Liver (tissue), 9 donors: Measurements from ENCODE around the gene ARHGEF4. TPM values are rescaled to one million over a fixed set of nuclear protein-coding genes. Genes with fewer than 3 reads are reported as not detected.

ENCODE experiments used
- DNase-seq: peaks from one replicate; pipeline ENCODE4 v3.0.0-alpha.2; 2017; ENCODE audit warnings: low spot score
- H3K27ac ChIP-seq, 2 donors: one replicate each; pipeline ENCODE4 v1.7.0; 2013; ENCODE audit warnings: inconsistent platforms in 2 of 2, low read length in 2 of 2, control low read depth in 1 of 2, low read depth in 1 of 2, mild to moderate bottlenecking in 1 of 2
- H3K27me3 ChIP-seq, 4 donors: one replicate each; pipeline versions ENCODE4 v1.6.1 to v1.7.0; 2013; ENCODE audit warnings: low read length in 3 of 4, inconsistent platforms in 1 of 4, mild to moderate bottlenecking in 1 of 4, moderate library complexity in 1 of 4; ENCODE audit not compliant: control insufficient read depth in 4 of 4, insufficient read depth in 4 of 4
- H3K36me3 ChIP-seq, 4 donors: one replicate each; pipeline versions ENCODE4 v1.6.1 to v1.7.0; 2013; ENCODE audit warnings: low read length in 3 of 4, mild to moderate bottlenecking in 3 of 4, low read depth in 1 of 4, moderate library complexity in 1 of 4; ENCODE audit not compliant: control insufficient read depth in 4 of 4, insufficient read depth in 3 of 4
- H3K4me1 ChIP-seq, 4 donors: one replicate each; pipeline versions ENCODE4 v1.6.1 to v1.7.0; 2013; ENCODE audit warnings: low read length in 3 of 4, mild to moderate bottlenecking in 3 of 4, moderate library complexity in 1 of 4; ENCODE audit not compliant: control insufficient read depth in 4 of 4, insufficient read depth in 4 of 4
- H3K4me3 ChIP-seq, 3 donors: one replicate each; pipeline versions ENCODE4 v1.6.1 to v1.7.0; 2013; ENCODE audit warnings: low read length in 3 of 3, control low read depth in 1 of 3, low read depth in 1 of 3, mild to moderate bottlenecking in 1 of 3
- H3K9ac ChIP-seq, 2 donors: one replicate each; pipeline ENCODE4 v1.7.0; 2013; ENCODE audit warnings: low read length in 2 of 2, mild to moderate bottlenecking in 2 of 2, moderate library complexity in 2 of 2, control low read depth in 1 of 2, low read depth in 1 of 2
- H3K9me3 ChIP-seq, 4 donors: one replicate each; pipeline versions ENCODE4 v1.6.1 to v1.7.0; 2013; ENCODE audit warnings: low read length in 3 of 4; ENCODE audit not compliant: control insufficient read depth in 4 of 4
- ATF3 ChIP-seq: IDR thresholded peaks from 2 replicates; pipeline ENCODE4 v1.6.1; 2016; ENCODE audit warnings: antibody characterized with exemption
- EGR1 ChIP-seq, 2 donors: IDR thresholded peaks; 2 replicates each; pipeline ENCODE4 v1.6.1; 2016 to 2018; ENCODE audit warnings: antibody characterized with exemption in 2 of 2, low read depth in 2 of 2
- FOXA1 ChIP-seq: IDR thresholded peaks from 2 replicates; pipeline ENCODE4 v1.6.1; 2016; ENCODE audit warnings: antibody characterized with exemption
- FOXA2 ChIP-seq: IDR thresholded peaks from 2 replicates; pipeline ENCODE4 v1.6.1; 2016; ENCODE audit warnings: antibody characterized with exemption
- GABPA ChIP-seq, 2 donors: IDR thresholded peaks in 1 of 2; conservative IDR thresholded peaks in 1 of 2; 2 replicates each; pipeline ENCODE4 v1.6.1; 2016; ENCODE audit warnings: antibody characterized with exemption in 2 of 2, mild to moderate bottlenecking in 1 of 2, moderate library complexity in 1 of 2
- HNF4A ChIP-seq, 2 donors: conservative IDR thresholded peaks; 2 replicates each; pipeline ENCODE4 v1.6.1; 2016; ENCODE audit warnings: antibody characterized with exemption in 2 of 2, mild to moderate bottlenecking in 2 of 2
- HNF4G ChIP-seq: IDR thresholded peaks from 2 replicates; pipeline ENCODE4 v1.6.1; 2016; ENCODE audit warnings: antibody characterized with exemption
- JUND ChIP-seq, 2 donors: IDR thresholded peaks; 2 replicates each; pipeline ENCODE4 v1.6.1; 2016; ENCODE audit warnings: antibody characterized with exemption in 2 of 2
- NR2F2 ChIP-seq: IDR thresholded peaks from 2 replicates; pipeline ENCODE4 v1.6.1; 2016; ENCODE audit warnings: antibody characterized with exemption
- RAD21 ChIP-seq, 2 donors: IDR thresholded peaks; 2 replicates each; pipeline ENCODE4 v1.6.1; 2016; ENCODE audit warnings: antibody characterized with exemption in 2 of 2, mild to moderate bottlenecking in 2 of 2
- RXRA ChIP-seq, 2 donors: IDR thresholded peaks; 2 replicates each; pipeline ENCODE4 v1.6.1; 2017 to 2018; ENCODE audit warnings: antibody characterized with exemption in 2 of 2, mild to moderate bottlenecking in 1 of 2
- SP1 ChIP-seq: IDR thresholded peaks from 2 replicates; pipeline ENCODE4 v1.6.1; 2018; ENCODE audit warnings: antibody characterized with exemption, mild to moderate bottlenecking
- TAF1 ChIP-seq: conservative IDR thresholded peaks from 2 replicates; pipeline ENCODE4 v1.6.1; 2016; ENCODE audit warnings: antibody characterized with exemption, mild to moderate bottlenecking
- YY1 ChIP-seq: IDR thresholded peaks from 2 replicates; pipeline ENCODE4 v1.6.1; 2016; ENCODE audit warnings: antibody characterized with exemption, mild to moderate bottlenecking
- ZBTB33 ChIP-seq: IDR thresholded peaks from 2 replicates; pipeline ENCODE4 v1.6.1; 2016; ENCODE audit warnings: antibody characterized with exemption
- WGBS: extraction: QIAGEN DNeasy Blood & Tissue Kit; methylation state at CpG from one replicate; pipeline ENCODE4 v1.1.7; 2013; 5-methylcytosine and 5-hydroxymethylcytosine counted together
- polyA plus RNA-seq, 2 donors: library from polyadenylated mRNA; stranded (reverse) in 1 of 2; unstranded in 1 of 2; fragments of 200-250 nt in 1 of 2; fragments of >200 nt in 1 of 2; fragmentation: Nextera tagmentation in 1 of 2; extraction: Ambion mirVana in 1 of 2; gene quantifications; one replicate each; pipeline versions ENCODE4 v1.2.1 to v1.2.3, GENCODE V29; 2013 to 2015
- total RNA-seq, 2 donors: library from RNA; depleted of rRNA; stranded (reverse); fragments of >200 nt; gene quantifications; one replicate each; pipeline ENCODE4 v1.2.3, GENCODE V29; 2014
- TF ChIP-seq, protein P1 (sequence below): fragments of 150-350 bp; IDR thresholded peaks from 2 replicates; pipeline ENCODE4 v1.5.1; 2017; ENCODE audit warnings: improper control_type of control experiment, low read depth, low read length; ENCODE audit not compliant: missing input control
- TF ChIP-seq, protein P2 (sequence below): IDR thresholded peaks from 2 replicates; pipeline ENCODE4 v1.6.1; 2016; ENCODE audit warnings: antibody characterized with exemption
- donor health status: healthy.
- donor health status: healthy.
- donor health status: healthy.
- donor health status: healthy.
- donor health status: healthy.

ARHGEF4 gene
- total and polyA plus RNA-seq, 4 donors: 0.08 TPM; not detected in 2

GRCh38 chr2:130949954-130950353 lies 113.2 kb downstream of the ARHGEF4 start (continued):
- no peak for TF ChIP-seq ATF3
- TF ChIP-seq, protein P1, sequence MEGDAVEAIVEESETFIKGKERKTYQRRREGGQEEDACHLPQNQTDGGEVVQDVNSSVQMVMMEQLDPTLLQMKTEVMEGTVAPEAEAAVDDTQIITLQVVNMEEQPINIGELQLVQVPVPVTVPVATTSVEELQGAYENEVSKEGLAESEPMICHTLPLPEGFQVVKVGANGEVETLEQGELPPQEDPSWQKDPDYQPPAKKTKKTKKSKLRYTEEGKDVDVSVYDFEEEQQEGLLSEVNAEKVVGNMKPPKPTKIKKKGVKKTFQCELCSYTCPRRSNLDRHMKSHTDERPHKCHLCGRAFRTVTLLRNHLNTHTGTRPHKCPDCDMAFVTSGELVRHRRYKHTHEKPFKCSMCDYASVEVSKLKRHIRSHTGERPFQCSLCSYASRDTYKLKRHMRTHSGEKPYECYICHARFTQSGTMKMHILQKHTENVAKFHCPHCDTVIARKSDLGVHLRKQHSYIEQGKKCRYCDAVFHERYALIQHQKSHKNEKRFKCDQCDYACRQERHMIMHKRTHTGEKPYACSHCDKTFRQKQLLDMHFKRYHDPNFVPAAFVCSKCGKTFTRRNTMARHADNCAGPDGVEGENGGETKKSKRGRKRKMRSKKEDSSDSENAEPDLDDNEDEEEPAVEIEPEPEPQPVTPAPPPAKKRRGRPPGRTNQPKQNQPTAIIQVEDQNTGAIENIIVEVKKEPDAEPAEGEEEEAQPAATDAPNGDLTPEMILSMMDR: no peak
- no peak for TF ChIP-seq SP1
- TF ChIP-seq FOXA2: no peak

GRCh38 chr2:130951018-130951417 lies 114.3 kb downstream of the ARHGEF4 start:
- Histone ChIP-seq H3K9me3 (peaks cover 0 to 8% (median 5%) of the 10 kb centered on the region in 4 donors), H3K27me3 (peaks cover 0 to 3% (median 0%) of the 10 kb centered on the region in 4 donors), H3K27ac (no peak overlapping the region), H3K36me3 (no peaks in the 10 kb centered on the region), H3K4me3 (no peak overlapping the region), H3K4me1 (no peaks in the 10 kb centered on the region), H3K9ac (no peak overlapping the region)
- DNase-seq: no peak
- TF ChIP-seq NR2F2 (no peak), SP1 (no peak), HNF4A (conservative IDR thresholded peaks at IDR 0.05) (no peak), GABPA (IDR thresholded peaks at IDR 0.05 in 1 of 2, conservative IDR thresholded peaks at IDR 0.05 in 1 of 2) (no peak)
- TF ChIP-seq, protein P1: no peak

DNA sequence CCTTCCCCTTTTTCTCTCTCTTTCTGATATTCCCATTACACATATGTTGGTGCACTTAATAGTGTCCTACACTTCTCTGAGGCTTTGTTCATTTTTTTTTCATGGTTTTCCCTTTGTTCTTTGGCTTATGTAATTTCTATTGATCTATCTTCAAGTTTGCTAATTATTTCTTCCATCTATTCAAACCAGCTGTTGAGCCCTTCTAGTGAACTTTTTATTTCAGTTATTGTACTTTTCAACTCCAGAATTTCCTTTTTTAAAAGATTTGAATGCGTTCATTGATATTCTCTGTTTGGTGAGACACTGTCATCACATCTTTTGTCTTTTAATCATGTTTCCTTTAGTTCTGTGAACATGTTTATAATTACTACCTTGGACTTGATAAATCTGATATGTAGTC lies 118.2 kb downstream of the ARHGEF4 start:
- H3K27me3 ChIP-seq: peaks cover 0 to 3% (median 0%) of the 10 kb centered on the region in 4 donors
- no peak overlapping the region for H3K27ac ChIP-seq
- DNase-seq: no peak
- no peak overlapping the region for H3K4me3 ChIP-seq
- peaks cover 0 to 8% (median 4%) of the 10 kb centered on the region in 4 donors for H3K9me3 ChIP-seq
- H3K36me3 ChIP-seq: no peaks in the 10 kb centered on the region
- H3K9ac ChIP-seq: no peak overlapping the region
- WGBS: 80% methylated on average over 1 of the region's 1 CpG
- H3K4me1 ChIP-seq: no peaks in the 10 kb centered on the region
- TF ChIP-seq EGR1 (IDR thresholded peaks at IDR 0.05; ENCODE audit: low read depth in 2 of 2) (no peak), FOXA1 (no peak), SP1 (no peak), FOXA2 (no peak), HNF4A (conservative IDR thresholded peaks at IDR 0.05) (no peak), RAD21 (IDR thresholded peaks at IDR 0.05) (no peak), YY1 (no peak), GABPA (IDR thresholded peaks at IDR 0.05 in 1 of 2, conservative IDR thresholded peaks at IDR 0.05 in 1 of 2) (no peak), TAF1 (no peak), ATF3 (no peak), RXRA (IDR thresholded peaks at IDR 0.05) (no peak), JUND (IDR thresholded peaks at IDR 0.05) (no peak), NR2F2 (no peak), ZBTB33 (no peak), HNF4G (no peak)
- TF ChIP-seq, protein P2, sequence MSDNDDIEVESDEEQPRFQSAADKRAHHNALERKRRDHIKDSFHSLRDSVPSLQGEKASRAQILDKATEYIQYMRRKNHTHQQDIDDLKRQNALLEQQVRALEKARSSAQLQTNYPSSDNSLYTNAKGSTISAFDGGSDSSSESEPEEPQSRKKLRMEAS: no peak
- TF ChIP-seq, protein P1: no peak
